RWPE2 (cell line): ENCODE measurements around the gene CAPZB.

Experiments used
- ATAC-seq: fragments of 200-7000 bp; cut with Tn5 transposase; 3 replicates; pipeline ENCODE4 v1.9.1; 2021; ENCODE audit warnings: low read depth
- DNase-seq: peaks from one replicate; pipeline ENCODE4 v3.0.0-alpha.2; 2020; ENCODE audit warnings: low spot score
- H3K27ac ChIP-seq: fragments of 450-650 bp; 2 replicates; pipeline ENCODE4 v1.5.1; 2017; ENCODE audit warnings: mild to moderate bottlenecking; ENCODE audit not compliant: poor library complexity, severe bottlenecking
- H3K27me3 ChIP-seq: fragments of 250-450 bp; sonication (Bioruptor Pico); 2 replicates; pipeline ENCODE4 v1.5.1; 2021; ENCODE audit warnings: mild to moderate bottlenecking, moderate library complexity; ENCODE audit not compliant: insufficient read depth, poor library complexity, severe bottlenecking
- H3K36me3 ChIP-seq: fragments of 250-450 bp; sonication (Bioruptor Pico); 2 replicates; pipeline ENCODE4 v1.5.1; 2020; ENCODE audit warnings: low read depth, mild to moderate bottlenecking, moderate library complexity
- H3K4me1 ChIP-seq: fragments of 250-450 bp; sonication (Bioruptor Pico); 2 replicates; pipeline ENCODE4 v1.5.1; 2021; ENCODE audit warnings: mild to moderate bottlenecking, moderate library complexity; ENCODE audit not compliant: insufficient read depth, poor library complexity, severe bottlenecking
- H3K4me3 ChIP-seq: fragments of 250-450 bp; sonication (Bioruptor Pico); 2 replicates; pipeline ENCODE4 v1.5.1; 2021; ENCODE audit warnings: mild to moderate bottlenecking, moderate library complexity; ENCODE audit not compliant: severe bottlenecking
- H3K9me3 ChIP-seq: fragments of 250-450 bp; sonication (Bioruptor Pico); 2 replicates; pipeline ENCODE4 v1.5.1; 2021; ENCODE audit warnings: mild to moderate bottlenecking, moderate library complexity; ENCODE audit not compliant: severe bottlenecking
- CTCF ChIP-seq: fragments of 450-650 bp; IDR thresholded peaks from one replicate; pipeline ENCODE4 v1.5.1; 2017; ENCODE audit warnings: mild to moderate bottlenecking, moderate library complexity; ENCODE audit not compliant: poor library complexity, severe bottlenecking

CAPZB gene

GRCh38 chr1:19387045-19387467, 98.3 kb downstream of the CAPZB start:
- no peaks in the 10 kb centered on the region for H3K27me3 ChIP-seq
- no peak overlapping the region for H3K4me3 ChIP-seq
- no peaks in the 10 kb centered on the region for H3K4me1 ChIP-seq
- DNase-seq: no peak
- H3K36me3 ChIP-seq: peaks cover 17% of the 10 kb centered on the region
- no peak overlapping the region for H3K27ac ChIP-seq
- no peak for TF ChIP-seq CTCF
- no peaks in the 10 kb centered on the region for H3K9me3 ChIP-seq
- no peak for ATAC-seq

GRCh38 chr1:19385869-19386591, 99.3 kb downstream of the CAPZB start:
- Histone ChIP-seq H3K36me3 (peaks cover 21% of the 10 kb centered on the region), H3K27me3 (no peaks in the 10 kb centered on the region), H3K4me1 (no peaks in the 10 kb centered on the region), H3K9me3 (no peaks in the 10 kb centered on the region), H3K27ac (no peak overlapping the region), H3K4me3 (no peak overlapping the region)
- no peak for ATAC-seq
- DNase-seq: no peak
- TF ChIP-seq CTCF: no peak

- no peak for TF ChIP-seq CTCF
- Histone ChIP-seq H3K4me1 (no peaks in the 10 kb centered on the region), H3K36me3 (peaks cover 27% of the 10 kb centered on the region), H3K4me3 (no peak overlapping the region), H3K9me3 (no peaks in the 10 kb centered on the region), H3K27ac (no peak overlapping the region), H3K27me3 (no peaks in the 10 kb centered on the region)
- ATAC-seq (no peak), DNase-seq (no peak)
Observed at GRCh38 chr1:19385221-19385620, 100.1 kb downstream of the CAPZB start.

- peaks cover 27% of the 10 kb centered on the region for H3K36me3 ChIP-seq
- no peak overlapping the region for H3K4me3 ChIP-seq
- no peaks in the 10 kb centered on the region for H3K27me3 ChIP-seq
- H3K9me3 ChIP-seq: no peaks in the 10 kb centered on the region
- H3K4me1 ChIP-seq: no peaks in the 10 kb centered on the region
- DNase-seq (no peak), ATAC-seq (no peak)
- no peak overlapping the region for H3K27ac ChIP-seq
- TF ChIP-seq CTCF: no peak
Observed at GRCh38 chr1:19384772-19385187, 100.6 kb downstream of the CAPZB start.

GRCh38 chr1:19384113-19384512, 101.2 kb downstream of the CAPZB start:
- no peak for TF ChIP-seq CTCF
- Histone ChIP-seq H3K4me3 (no peak overlapping the region), H3K27ac (no peak overlapping the region), H3K4me1 (no peaks in the 10 kb centered on the region), H3K36me3 (peaks cover 31% of the 10 kb centered on the region), H3K9me3 (no peaks in the 10 kb centered on the region), H3K27me3 (no peaks in the 10 kb centered on the region)
- DNase-seq: no peak
- no peak for ATAC-seq
